Measurements from ENCODE around the gene TFDP2.

GRCh38 chr3:142148792-142149672, at the start of gene TFDP2:
- TF ChIP-seq CTCF (conservative IDR thresholded peaks at IDR 0.05; ENCODE audit: low read length): no peak
- no peak for TF ChIP-seq EZH2phosphoT487 (IDR thresholded peaks at IDR 0.05; ENCODE audit: borderline replicate concordance)

Measured in Loucy (cell line).